ENCODE measurements around the gene TPPP3.

The TPPP3 gene

GRCh38 chr16:67346341-67346740 is 47.0 kb downstream of the TPPP3 start:
- no peaks in the 10 kb centered on the region for H3K79me1 ChIP-seq (ENCODE audit: low read length)
- no peak overlapping the region for H2AK5ac ChIP-seq (ENCODE audit: low read length)
- no peaks in the 10 kb centered on the region for H3K9me3 ChIP-seq (ENCODE audit: insufficient read depth, low read depth, low read length)
- WGBS (ENCODE audit: extremely low coverage, insufficient coverage, insufficient read length), result no CpG with 5 or more reads among the region's 3 CpGs
- H3K27ac ChIP-seq (ENCODE audit: low read depth, low read length), result no peak overlapping the region
- H4K12ac ChIP-seq (ENCODE audit: low read depth, low read length), result no peak overlapping the region
- no peak overlapping the region for H3K14ac ChIP-seq (ENCODE audit: low read length)
- no peaks in the 10 kb centered on the region for H3K79me2 ChIP-seq (ENCODE audit: control insufficient read depth, insufficient read depth, low read length, poor library complexity)
- H2BK12ac ChIP-seq (ENCODE audit: low read length), result no peak overlapping the region
- no peaks in the 10 kb centered on the region for H3K4me1 ChIP-seq (ENCODE audit: control insufficient read depth in 1 of 2, insufficient read depth in 2 of 2, low read length in 2 of 2)
- H2BK5ac ChIP-seq (ENCODE audit: low read depth, low read length, poor library complexity), result no peak overlapping the region
- H3K9ac ChIP-seq (ENCODE audit: low read length), result no peak overlapping the region
- no peaks in the 10 kb centered on the region for H3K36me3 ChIP-seq (ENCODE audit: control insufficient read depth in 1 of 2, insufficient read depth in 2 of 2, low read length in 2 of 2)
- no peak overlapping the region for H3K4me2 ChIP-seq (ENCODE audit: low read length)
- H3K18ac ChIP-seq (ENCODE audit: low read length), result no peak overlapping the region
- H2AFZ ChIP-seq (ENCODE audit: insufficient read depth, low read length, poor library complexity), result no peak overlapping the region
- no peak overlapping the region for H3K4ac ChIP-seq (ENCODE audit: low read depth, low read length)
- DNase-seq, result no peak
- H4K8ac ChIP-seq (ENCODE audit: low read depth, low read length), result no peak overlapping the region
- no peaks in the 10 kb centered on the region for H3K27me3 ChIP-seq (ENCODE audit: insufficient read depth, low read length)
- no peak overlapping the region for H3K23ac ChIP-seq (ENCODE audit: low read length)
- no peak overlapping the region for H2BK120ac ChIP-seq (ENCODE audit: insufficient read depth, low read length, poor library complexity)
- H3K4me3 ChIP-seq (ENCODE audit: low read depth, low read length), result no peak overlapping the region
- no peak overlapping the region for H4K91ac ChIP-seq (ENCODE audit: low read depth, low read length)

GRCh38 chr16:67345401-67345800 is 47.9 kb downstream of the TPPP3 start:
- Histone ChIP-seq H3K9ac (ENCODE audit: low read length) (no peak overlapping the region), H3K4me3 (ENCODE audit: low read depth, low read length) (no peak overlapping the region), H3K23ac (ENCODE audit: low read length) (no peak overlapping the region), H3K18ac (ENCODE audit: low read length) (no peak overlapping the region), H3K4me1 (ENCODE audit: control insufficient read depth in 1 of 2, insufficient read depth in 2 of 2, low read length in 2 of 2) (no peaks in the 10 kb centered on the region), H3K36me3 (ENCODE audit: control insufficient read depth in 1 of 2, insufficient read depth in 2 of 2, low read length in 2 of 2) (no peaks in the 10 kb centered on the region), H3K79me1 (ENCODE audit: low read length) (no peaks in the 10 kb centered on the region), H3K4ac (ENCODE audit: low read depth, low read length) (no peak overlapping the region), H3K14ac (ENCODE audit: low read length) (no peak overlapping the region), H3K27ac (ENCODE audit: low read depth, low read length) (no peak overlapping the region), H2BK12ac (ENCODE audit: low read length) (no peak overlapping the region), H4K8ac (ENCODE audit: low read depth, low read length) (no peak overlapping the region), H3K9me3 (ENCODE audit: insufficient read depth, low read depth, low read length) (no peaks in the 10 kb centered on the region), H2BK5ac (ENCODE audit: low read depth, low read length, poor library complexity) (no peak overlapping the region), H4K91ac (ENCODE audit: low read depth, low read length) (no peak overlapping the region), H3K79me2 (ENCODE audit: control insufficient read depth, insufficient read depth, low read length, poor library complexity) (no peaks in the 10 kb centered on the region), H2AK5ac (ENCODE audit: low read length) (no peak overlapping the region), H4K12ac (ENCODE audit: low read depth, low read length) (no peak overlapping the region), H3K4me2 (ENCODE audit: low read length) (no peak overlapping the region), H3K27me3 (ENCODE audit: insufficient read depth, low read length) (no peaks in the 10 kb centered on the region), H2AFZ (ENCODE audit: insufficient read depth, low read length, poor library complexity) (no peak overlapping the region), H2BK120ac (ENCODE audit: insufficient read depth, low read length, poor library complexity) (no peak overlapping the region)
- DNase-seq, result no peak
- WGBS (ENCODE audit: extremely low coverage, insufficient coverage, insufficient read length), result no CpG with 5 or more reads among the region's 1 CpG

GRCh38 chr16:67342616-67343015 is 50.7 kb downstream of the TPPP3 start:
- Histone ChIP-seq H2BK120ac (ENCODE audit: insufficient read depth, low read length, poor library complexity) (no peak overlapping the region), H3K9ac (ENCODE audit: low read length) (no peak overlapping the region), H4K8ac (ENCODE audit: low read depth, low read length) (no peak overlapping the region), H3K79me2 (ENCODE audit: control insufficient read depth, insufficient read depth, low read length, poor library complexity) (no peaks in the 10 kb centered on the region), H3K4me1 (ENCODE audit: control insufficient read depth in 1 of 2, insufficient read depth in 2 of 2, low read length in 2 of 2) (no peaks in the 10 kb centered on the region), H2AK5ac (ENCODE audit: low read length) (no peak overlapping the region), H3K4me3 (ENCODE audit: low read depth, low read length) (no peak overlapping the region), H3K4me2 (ENCODE audit: low read length) (no peak overlapping the region), H3K23ac (ENCODE audit: low read length) (no peak overlapping the region), H2BK5ac (ENCODE audit: low read depth, low read length, poor library complexity) (no peak overlapping the region), H3K36me3 (ENCODE audit: control insufficient read depth in 1 of 2, insufficient read depth in 2 of 2, low read length in 2 of 2) (no peaks in the 10 kb centered on the region), H4K12ac (ENCODE audit: low read depth, low read length) (no peak overlapping the region), H4K91ac (ENCODE audit: low read depth, low read length) (no peak overlapping the region), H2BK12ac (ENCODE audit: low read length) (no peak overlapping the region), H3K4ac (ENCODE audit: low read depth, low read length) (no peak overlapping the region), H3K79me1 (ENCODE audit: low read length) (no peaks in the 10 kb centered on the region), H3K18ac (ENCODE audit: low read length) (no peak overlapping the region), H3K27me3 (ENCODE audit: insufficient read depth, low read length) (no peaks in the 10 kb centered on the region), H3K27ac (ENCODE audit: low read depth, low read length) (no peak overlapping the region), H3K14ac (ENCODE audit: low read length) (no peak overlapping the region), H3K9me3 (ENCODE audit: insufficient read depth, low read depth, low read length) (no peaks in the 10 kb centered on the region), H2AFZ (ENCODE audit: insufficient read depth, low read length, poor library complexity) (no peak overlapping the region)
- no CpG with 5 or more reads among the region's 4 CpGs for WGBS (ENCODE audit: extremely low coverage, insufficient coverage, insufficient read length)
- no peak for DNase-seq

- Histone ChIP-seq H2AK5ac (ENCODE audit: low read length) (no peak overlapping the region), H4K91ac (ENCODE audit: low read depth, low read length) (no peak overlapping the region), H3K4ac (ENCODE audit: low read depth, low read length) (no peak overlapping the region), H3K79me1 (ENCODE audit: low read length) (no peaks in the 10 kb centered on the region), H3K79me2 (ENCODE audit: control insufficient read depth, insufficient read depth, low read length, poor library complexity) (no peaks in the 10 kb centered on the region), H4K8ac (ENCODE audit: low read depth, low read length) (no peak overlapping the region), H3K4me1 (ENCODE audit: control insufficient read depth in 1 of 2, insufficient read depth in 2 of 2, low read length in 2 of 2) (no peaks in the 10 kb centered on the region), H4K12ac (ENCODE audit: low read depth, low read length) (no peak overlapping the region), H2BK120ac (ENCODE audit: insufficient read depth, low read length, poor library complexity) (no peak overlapping the region), H3K4me2 (ENCODE audit: low read length) (no peak overlapping the region), H2BK12ac (ENCODE audit: low read length) (no peak overlapping the region), H3K18ac (ENCODE audit: low read length) (no peak overlapping the region), H3K14ac (ENCODE audit: low read length) (no peak overlapping the region), H2BK5ac (ENCODE audit: low read depth, low read length, poor library complexity) (no peak overlapping the region), H3K36me3 (ENCODE audit: control insufficient read depth in 1 of 2, insufficient read depth in 2 of 2, low read length in 2 of 2) (no peaks in the 10 kb centered on the region), H3K9ac (ENCODE audit: low read length) (no peak overlapping the region), H3K9me3 (ENCODE audit: insufficient read depth, low read depth, low read length) (no peaks in the 10 kb centered on the region), H2AFZ (ENCODE audit: insufficient read depth, low read length, poor library complexity) (no peak overlapping the region), H3K27me3 (ENCODE audit: insufficient read depth, low read length) (no peaks in the 10 kb centered on the region), H3K27ac (ENCODE audit: low read depth, low read length) (no peak overlapping the region), H3K23ac (ENCODE audit: low read length) (no peak overlapping the region), H3K4me3 (ENCODE audit: low read depth, low read length) (no peak overlapping the region)
- WGBS (ENCODE audit: extremely low coverage, insufficient coverage, insufficient read length), result no CpG with 5 or more reads among the region's 3 CpGs
- DNase-seq, result no peak
These were observed 52.0 kb downstream of the TPPP3 start for GRCh38 chr16:67341250-67341649.

Measured in trophoblast cell (in vitro differentiated cells and primary cell).